ENCODE data around the gene UPK3A. TPM values are rescaled to one million over a fixed set of nuclear protein-coding genes. Genes with fewer than 3 reads are reported as not detected.

UPK3A gene
- total and polyA plus RNA-seq, 2 of the 13 experiments (the other 11 are each of a cell fraction or from before 2014, with no cell fraction given) = 10.5 to 13.8 TPM

DNA sequence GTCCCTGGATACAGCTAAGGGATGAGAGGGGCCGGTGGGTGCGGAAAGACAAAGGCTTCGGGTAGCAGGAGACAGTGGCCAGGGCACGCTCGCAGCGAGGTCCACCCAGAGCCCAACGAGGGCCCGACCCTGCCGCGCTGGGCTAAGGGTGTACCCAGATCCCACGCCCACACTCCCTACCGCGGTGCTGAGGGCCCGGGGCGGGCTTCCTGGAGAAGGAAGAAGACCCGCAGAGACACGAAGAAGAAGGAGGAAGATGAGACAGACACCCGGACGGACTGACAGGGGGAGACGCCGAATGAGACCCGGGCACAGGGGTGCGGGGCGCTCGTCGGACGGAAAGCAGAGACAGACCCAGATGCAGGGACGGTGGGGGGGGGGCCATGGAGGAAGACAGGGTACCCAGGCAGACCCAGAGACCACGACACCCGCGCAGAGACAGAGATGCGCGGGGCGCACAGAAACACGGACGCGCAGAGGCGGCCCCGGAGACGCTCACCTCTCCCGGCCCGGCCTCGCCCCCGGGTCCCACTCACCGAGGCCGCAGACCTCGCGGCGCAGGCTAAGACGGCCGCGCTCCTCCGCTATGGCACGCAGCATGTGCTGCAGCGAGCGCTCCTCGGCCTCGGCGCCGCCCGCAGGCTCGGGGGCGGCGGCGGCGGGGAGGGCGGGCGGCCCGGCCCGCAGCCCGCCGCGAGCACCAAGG, 44.5 kb upstream of the UPK3A start (continued):
- TF ChIP-seq, protein P1, sequence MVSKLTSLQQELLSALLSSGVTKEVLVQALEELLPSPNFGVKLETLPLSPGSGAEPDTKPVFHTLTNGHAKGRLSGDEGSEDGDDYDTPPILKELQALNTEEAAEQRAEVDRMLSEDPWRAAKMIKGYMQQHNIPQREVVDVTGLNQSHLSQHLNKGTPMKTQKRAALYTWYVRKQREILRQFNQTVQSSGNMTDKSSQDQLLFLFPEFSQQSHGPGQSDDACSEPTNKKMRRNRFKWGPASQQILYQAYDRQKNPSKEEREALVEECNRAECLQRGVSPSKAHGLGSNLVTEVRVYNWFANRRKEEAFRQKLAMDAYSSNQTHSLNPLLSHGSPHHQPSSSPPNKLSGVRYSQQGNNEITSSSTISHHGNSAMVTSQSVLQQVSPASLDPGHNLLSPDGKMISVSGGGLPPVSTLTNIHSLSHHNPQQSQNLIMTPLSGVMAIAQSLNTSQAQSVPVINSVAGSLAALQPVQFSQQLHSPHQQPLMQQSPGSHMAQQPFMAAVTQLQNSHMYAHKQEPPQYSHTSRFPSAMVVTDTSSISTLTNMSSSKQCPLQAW (CRISPR knock-in tag; IDR thresholded peaks at IDR 0.05) = peak; percentile 66
- TF ChIP-seq ZNF501 (CRISPR knock-in tag; IDR thresholded peaks at IDR 0.05) (0 out of 2 replicates have a peak, but pooled peaks have one; percentile 51), ZNF232 (CRISPR knock-in tag; IDR thresholded peaks at IDR 0.05; ENCODE audit: borderline replicate concordance) (0 out of 2 replicates have a peak, but pooled peaks have one; percentile 32), PAX8 (CRISPR knock-in tag; IDR thresholded peaks at IDR 0.05; ENCODE audit: borderline replicate concordance) (no peak), ZBTB1 (CRISPR knock-in tag; IDR thresholded peaks at IDR 0.05; ENCODE audit: borderline replicate concordance) (no peak), PCBP2 (optimal IDR thresholded peaks at IDR 0.05; ENCODE audit: low read depth, low read length, poor library complexity, severe bottlenecking) (no peak), MTA1 (CRISPR knock-in tag; IDR thresholded peaks at IDR 0.05; ENCODE audit: borderline replicate concordance) (no peak), RFXAP (CRISPR knock-in tag; IDR thresholded peaks at IDR 0.05; ENCODE audit: borderline replicate concordance) (0 out of 2 replicates have a peak, but pooled peaks have one; percentile 28), RORA (CRISPR knock-in tag; IDR thresholded peaks at IDR 0.05) (no peak), PHF8 (CRISPR knock-in tag; IDR thresholded peaks at IDR 0.05) (peak; percentile 34)
- TF ChIP-seq, protein P2, sequence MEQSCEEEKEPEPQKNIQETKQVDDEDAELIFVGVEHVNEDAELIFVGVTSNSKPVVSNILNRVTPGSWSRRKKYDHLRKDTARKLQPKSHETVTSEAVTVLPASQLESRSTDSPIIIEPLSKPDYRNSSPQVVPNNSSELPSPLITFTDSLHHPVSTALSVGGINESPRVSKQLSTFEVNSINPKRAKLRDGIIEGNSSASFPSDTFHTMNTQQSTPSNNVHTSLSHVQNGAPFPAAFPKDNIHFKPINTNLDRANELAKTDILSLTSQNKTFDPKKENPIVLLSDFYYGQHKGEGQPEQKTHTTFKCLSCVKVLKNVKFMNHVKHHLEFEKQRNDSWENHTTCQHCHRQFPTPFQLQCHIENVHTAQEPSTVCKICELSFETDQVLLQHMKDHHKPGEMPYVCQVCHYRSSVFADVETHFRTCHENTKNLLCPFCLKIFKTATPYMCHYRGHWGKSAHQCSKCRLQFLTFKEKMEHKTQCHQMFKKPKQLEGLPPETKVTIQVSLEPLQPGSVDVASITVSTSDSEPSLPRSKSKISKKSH (CRISPR knock-in tag; IDR thresholded peaks at IDR 0.05; ENCODE audit: borderline replicate concordance) = peak; percentile 59; the same call in 1 of the 2 replicates
- TF ChIP-seq, protein P3, sequence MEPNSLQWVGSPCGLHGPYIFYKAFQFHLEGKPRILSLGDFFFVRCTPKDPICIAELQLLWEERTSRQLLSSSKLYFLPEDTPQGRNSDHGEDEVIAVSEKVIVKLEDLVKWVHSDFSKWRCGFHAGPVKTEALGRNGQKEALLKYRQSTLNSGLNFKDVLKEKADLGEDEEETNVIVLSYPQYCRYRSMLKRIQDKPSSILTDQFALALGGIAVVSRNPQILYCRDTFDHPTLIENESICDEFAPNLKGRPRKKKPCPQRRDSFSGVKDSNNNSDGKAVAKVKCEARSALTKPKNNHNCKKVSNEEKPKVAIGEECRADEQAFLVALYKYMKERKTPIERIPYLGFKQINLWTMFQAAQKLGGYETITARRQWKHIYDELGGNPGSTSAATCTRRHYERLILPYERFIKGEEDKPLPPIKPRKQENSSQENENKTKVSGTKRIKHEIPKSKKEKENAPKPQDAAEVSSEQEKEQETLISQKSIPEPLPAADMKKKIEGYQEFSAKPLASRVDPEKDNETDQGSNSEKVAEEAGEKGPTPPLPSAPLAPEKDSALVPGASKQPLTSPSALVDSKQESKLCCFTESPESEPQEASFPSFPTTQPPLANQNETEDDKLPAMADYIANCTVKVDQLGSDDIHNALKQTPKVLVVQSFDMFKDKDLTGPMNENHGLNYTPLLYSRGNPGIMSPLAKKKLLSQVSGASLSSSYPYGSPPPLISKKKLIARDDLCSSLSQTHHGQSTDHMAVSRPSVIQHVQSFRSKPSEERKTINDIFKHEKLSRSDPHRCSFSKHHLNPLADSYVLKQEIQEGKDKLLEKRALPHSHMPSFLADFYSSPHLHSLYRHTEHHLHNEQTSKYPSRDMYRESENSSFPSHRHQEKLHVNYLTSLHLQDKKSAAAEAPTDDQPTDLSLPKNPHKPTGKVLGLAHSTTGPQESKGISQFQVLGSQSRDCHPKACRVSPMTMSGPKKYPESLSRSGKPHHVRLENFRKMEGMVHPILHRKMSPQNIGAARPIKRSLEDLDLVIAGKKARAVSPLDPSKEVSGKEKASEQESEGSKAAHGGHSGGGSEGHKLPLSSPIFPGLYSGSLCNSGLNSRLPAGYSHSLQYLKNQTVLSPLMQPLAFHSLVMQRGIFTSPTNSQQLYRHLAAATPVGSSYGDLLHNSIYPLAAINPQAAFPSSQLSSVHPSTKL (CRISPR knock-in tag; IDR thresholded peaks at IDR 0.05) = no peak
- TF ChIP-seq, protein P4, sequence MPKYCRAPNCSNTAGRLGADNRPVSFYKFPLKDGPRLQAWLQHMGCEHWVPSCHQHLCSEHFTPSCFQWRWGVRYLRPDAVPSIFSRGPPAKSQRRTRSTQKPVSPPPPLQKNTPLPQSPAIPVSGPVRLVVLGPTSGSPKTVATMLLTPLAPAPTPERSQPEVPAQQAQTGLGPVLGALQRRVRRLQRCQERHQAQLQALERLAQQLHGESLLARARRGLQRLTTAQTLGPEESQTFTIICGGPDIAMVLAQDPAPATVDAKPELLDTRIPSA (CRISPR knock-in tag; IDR thresholded peaks at IDR 0.05; ENCODE audit: borderline replicate concordance) = 0 out of 2 replicates have a peak, but pooled peaks have one; percentile 24
- TF ChIP-seq, protein P5, sequence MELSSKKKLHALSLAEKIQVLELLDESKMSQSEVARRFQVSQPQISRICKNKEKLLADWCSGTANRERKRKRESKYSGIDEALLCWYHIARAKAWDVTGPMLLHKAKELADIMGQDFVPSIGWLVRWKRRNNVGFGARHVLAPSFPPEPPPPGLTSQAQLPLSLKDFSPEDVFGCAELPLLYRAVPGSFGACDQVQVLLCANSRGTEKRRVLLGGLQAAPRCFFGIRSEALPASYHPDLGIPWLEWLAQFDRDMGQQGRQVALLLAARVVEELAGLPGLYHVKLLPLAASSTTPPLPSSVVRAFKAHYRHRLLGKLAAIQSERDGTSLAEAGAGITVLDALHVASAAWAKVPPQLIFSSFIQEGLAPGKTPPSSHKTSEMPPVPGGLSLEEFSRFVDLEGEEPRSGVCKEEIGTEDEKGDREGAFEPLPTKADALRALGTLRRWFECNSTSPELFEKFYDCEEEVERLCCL (CRISPR knock-in tag; IDR thresholded peaks at IDR 0.05; ENCODE audit: borderline replicate concordance) = no peak
- TF ChIP-seq, protein P6, sequence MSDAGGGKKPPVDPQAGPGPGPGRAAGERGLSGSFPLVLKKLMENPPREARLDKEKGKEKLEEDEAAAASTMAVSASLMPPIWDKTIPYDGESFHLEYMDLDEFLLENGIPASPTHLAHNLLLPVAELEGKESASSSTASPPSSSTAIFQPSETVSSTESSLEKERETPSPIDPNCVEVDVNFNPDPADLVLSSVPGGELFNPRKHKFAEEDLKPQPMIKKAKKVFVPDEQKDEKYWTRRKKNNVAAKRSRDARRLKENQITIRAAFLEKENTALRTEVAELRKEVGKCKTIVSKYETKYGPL (CRISPR knock-in tag; IDR thresholded peaks at IDR 0.05) = no peak
- TF ChIP-seq, protein P7, sequence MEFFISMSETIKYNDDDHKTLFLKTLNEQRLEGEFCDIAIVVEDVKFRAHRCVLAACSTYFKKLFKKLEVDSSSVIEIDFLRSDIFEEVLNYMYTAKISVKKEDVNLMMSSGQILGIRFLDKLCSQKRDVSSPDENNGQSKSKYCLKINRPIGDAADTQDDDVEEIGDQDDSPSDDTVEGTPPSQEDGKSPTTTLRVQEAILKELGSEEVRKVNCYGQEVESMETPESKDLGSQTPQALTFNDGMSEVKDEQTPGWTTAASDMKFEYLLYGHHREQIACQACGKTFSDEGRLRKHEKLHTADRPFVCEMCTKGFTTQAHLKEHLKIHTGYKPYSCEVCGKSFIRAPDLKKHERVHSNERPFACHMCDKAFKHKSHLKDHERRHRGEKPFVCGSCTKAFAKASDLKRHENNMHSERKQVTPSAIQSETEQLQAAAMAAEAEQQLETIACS (CRISPR knock-in tag; IDR thresholded peaks at IDR 0.05) = peak; percentile 13; the same call in 1 of the 2 replicates
